ENCODE results near the gene SCUBE1. TPM values are rescaled to one million over a fixed set of nuclear protein-coding genes. Genes with fewer than 3 reads are reported as not detected.

The SCUBE1 gene
- total and polyA plus RNA-seq, 3 donors from 2014 or later: 11.0 to 28.9 (median 23.5) TPM

DNA sequence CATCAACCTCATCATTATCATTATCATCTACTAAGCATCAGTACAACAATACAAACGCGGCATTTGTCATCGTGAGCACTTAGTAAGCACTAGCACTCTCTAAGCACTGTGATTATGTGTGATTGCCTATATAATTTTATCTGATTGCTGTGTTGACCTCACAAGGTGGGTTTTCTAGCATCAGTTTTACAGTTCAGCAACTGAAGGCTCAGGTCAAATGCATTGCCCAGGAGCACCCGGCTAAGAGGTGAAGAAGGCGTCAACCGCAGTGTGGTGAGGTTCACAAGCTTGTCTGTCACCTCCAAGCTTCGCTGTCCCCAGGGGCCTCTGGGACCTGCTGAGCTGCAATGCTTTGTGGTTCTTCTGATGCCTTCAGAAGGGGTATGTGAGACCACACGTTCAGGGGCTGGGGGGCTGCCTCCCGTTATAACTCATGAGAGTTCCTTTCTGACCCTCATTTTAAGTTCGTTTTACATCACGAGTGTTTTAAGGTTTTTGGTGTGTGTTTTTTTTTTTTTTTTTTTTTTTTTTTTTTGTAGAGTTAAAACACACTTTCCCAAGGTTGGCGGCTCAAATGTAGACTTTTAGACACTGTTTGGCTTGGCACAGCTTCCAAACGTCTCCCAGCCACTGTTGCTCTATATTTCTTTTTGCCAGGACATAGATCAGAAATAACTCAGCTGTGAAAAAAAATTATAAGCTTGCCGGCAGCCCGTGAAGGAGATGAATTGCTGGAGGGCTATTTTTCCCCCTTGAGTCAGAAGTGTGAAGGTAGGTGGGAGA lies 33.8 kb upstream of the SCUBE1 start:
- no peak overlapping the region for H3K27ac ChIP-seq
- TF ChIP-seq POLR2A (IDR thresholded peaks at IDR 0.05): no peak
- TF ChIP-seq, protein P1, sequence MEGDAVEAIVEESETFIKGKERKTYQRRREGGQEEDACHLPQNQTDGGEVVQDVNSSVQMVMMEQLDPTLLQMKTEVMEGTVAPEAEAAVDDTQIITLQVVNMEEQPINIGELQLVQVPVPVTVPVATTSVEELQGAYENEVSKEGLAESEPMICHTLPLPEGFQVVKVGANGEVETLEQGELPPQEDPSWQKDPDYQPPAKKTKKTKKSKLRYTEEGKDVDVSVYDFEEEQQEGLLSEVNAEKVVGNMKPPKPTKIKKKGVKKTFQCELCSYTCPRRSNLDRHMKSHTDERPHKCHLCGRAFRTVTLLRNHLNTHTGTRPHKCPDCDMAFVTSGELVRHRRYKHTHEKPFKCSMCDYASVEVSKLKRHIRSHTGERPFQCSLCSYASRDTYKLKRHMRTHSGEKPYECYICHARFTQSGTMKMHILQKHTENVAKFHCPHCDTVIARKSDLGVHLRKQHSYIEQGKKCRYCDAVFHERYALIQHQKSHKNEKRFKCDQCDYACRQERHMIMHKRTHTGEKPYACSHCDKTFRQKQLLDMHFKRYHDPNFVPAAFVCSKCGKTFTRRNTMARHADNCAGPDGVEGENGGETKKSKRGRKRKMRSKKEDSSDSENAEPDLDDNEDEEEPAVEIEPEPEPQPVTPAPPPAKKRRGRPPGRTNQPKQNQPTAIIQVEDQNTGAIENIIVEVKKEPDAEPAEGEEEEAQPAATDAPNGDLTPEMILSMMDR (IDR thresholded peaks at IDR 0.05): no peak
- no peaks in the 10 kb centered on the region for H3K36me3 ChIP-seq (ENCODE audit: low read depth, missing control alignments)
- intact Hi-C loops (cut with DNase I; ENCODE audit: low total_unique reads): no loop called here
- DNase-seq: no peak
- H3K27me3 ChIP-seq: no peaks in the 10 kb centered on the region
- 63% methylated on average over 15 of the region's 15 CpGs for WGBS, 2 donors
- H3K4me1 ChIP-seq: peaks cover 21% of the 10 kb centered on the region
- H3K4me3 ChIP-seq: no peak overlapping the region
- no peaks in the 10 kb centered on the region for H3K9me3 ChIP-seq

GRCh38 chr22:43375951-43376455 lies 32.8 kb upstream of the SCUBE1 start:
- H3K9me3 ChIP-seq: no peaks in the 10 kb centered on the region
- DNase-seq: no peak
- no peaks in the 10 kb centered on the region for H3K27me3 ChIP-seq
- 77 to 80% methylated on average over 4 of the region's 4 CpGs for WGBS, 2 donors
- no peaks in the 10 kb centered on the region for H3K36me3 ChIP-seq (ENCODE audit: low read depth, missing control alignments)
- peaks cover 21% of the 10 kb centered on the region for H3K4me1 ChIP-seq
- intact Hi-C loops (cut with DNase I; ENCODE audit: low total_unique reads): no loop called here
- no peak for TF ChIP-seq POLR2A (IDR thresholded peaks at IDR 0.05)
- TF ChIP-seq, protein P1 (IDR thresholded peaks at IDR 0.05): no peak
- H3K27ac ChIP-seq: no peak overlapping the region
- H3K4me3 ChIP-seq: no peak overlapping the region

- Histone ChIP-seq H3K27ac (no peak overlapping the region), H3K4me3 (no peak overlapping the region), H3K4me1 (peaks cover 7% of the 10 kb centered on the region), H3K9me3 (no peaks in the 10 kb centered on the region), H3K36me3 (ENCODE audit: low read depth, missing control alignments) (no peaks in the 10 kb centered on the region), H3K27me3 (no peaks in the 10 kb centered on the region)
- TF ChIP-seq, protein P1 (IDR thresholded peaks at IDR 0.05): no peak
- TF ChIP-seq POLR2A (IDR thresholded peaks at IDR 0.05): no peak
- intact Hi-C loops (cut with DNase I; ENCODE audit: low total_unique reads): no loop called here
- no peak for DNase-seq
- 38 to 61% methylated on average over 4 to 9 of the region's 9 CpGs for WGBS, 2 donors
Measured at GRCh38 chr22:43370036-43370435, 26.9 kb upstream of the SCUBE1 start.

GRCh38 chr22:43365715-43366440 lies 22.7 kb upstream of the SCUBE1 start:
- intact Hi-C loops (cut with DNase I; ENCODE audit: low total_unique reads): no loop called here
- Histone ChIP-seq H3K27ac (no peak overlapping the region), H3K4me1 (peaks cover 5% of the 10 kb centered on the region), H3K27me3 (no peaks in the 10 kb centered on the region), H3K4me3 (no peak overlapping the region), H3K36me3 (ENCODE audit: low read depth, missing control alignments) (no peaks in the 10 kb centered on the region), H3K9me3 (no peaks in the 10 kb centered on the region)
- peak; percentile 36 for DNase-seq
- WGBS, 2 donors: 56 to 74% methylated on average over 6 of the region's 6 CpGs
- TF ChIP-seq, protein P1 (IDR thresholded peaks at IDR 0.05): no peak
